22Rv1 (cell line): ENCODE measurements around the gene NECAP2.

Experiments used
- CTCF ChIP-seq: fragments of 450-650 bp; IDR thresholded peaks from 2 replicates; pipeline ENCODE4 v1.5.1; 2017; ENCODE audit warnings: mild to moderate bottlenecking
- ZFX ChIP-seq: fragments of 450-650 bp; IDR thresholded peaks from 2 replicates; pipeline ENCODE4 v1.6.1; 2017; ENCODE audit warnings: antibody characterized with exemption, borderline replicate concordance

- no peak for TF ChIP-seq CTCF
- TF ChIP-seq ZFX = no peak
Measured at GRCh38 chr1:16461681-16462080, 21.2 kb downstream of the NECAP2 start.
